WTC11 (cell line): ENCODE results near the gene ZNRF1. TPM values are rescaled to one million over a fixed set of nuclear protein-coding genes. Genes with fewer than 3 reads are reported as not detected.

Source experiments
- ATAC-seq: fragments of 200-7000 bp; cut with Tn5 transposase; 2 replicates; pipeline ENCODE4 v1.10.0; 2021; ENCODE audit warnings: mild to moderate bottlenecking, moderate library complexity
- CTCF ChIA-PET: fragments of 300-600 bp; sonication (Branson Sonifier 250); formaldehyde crosslinking; loops from one replicate; lab custom pipeline; 2021; ENCODE audit warnings: antibody characterized with exemption; lab: Charles Lee
- POLR2A ChIA-PET: fragments of 350-600 bp; sonication (Branson Sonifier 250); formaldehyde crosslinking; loops from one replicate; lab custom pipeline; 2021; ENCODE audit warnings: antibody characterized with exemption; lab: Charles Lee
- DNase-seq: peaks from one replicate; pipeline ENCODE4 v3.0.0; 2021; ENCODE audit warnings: low spot score
- H3K27ac Mint-ChIP-seq: 2 replicates; pipeline ENCODE4 v1.8.0; 2021; ENCODE audit warnings: mixed read lengths
- H3K27me3 Mint-ChIP-seq: 2 replicates; pipeline ENCODE4 v1.8.0; 2021; ENCODE audit warnings: low read depth, mild to moderate bottlenecking, moderate library complexity, mixed read lengths
- H3K36me3 Mint-ChIP-seq: 2 replicates; pipeline ENCODE4 v1.8.0; 2021; ENCODE audit warnings: mixed read lengths
- H3K4me1 Mint-ChIP-seq: 2 replicates; pipeline ENCODE4 v1.8.0; 2022; ENCODE audit warnings: mixed read lengths
- H3K4me3 Mint-ChIP-seq: 2 replicates; pipeline ENCODE4 v1.8.0; 2021; ENCODE audit warnings: mild to moderate bottlenecking, moderate library complexity, mixed read lengths
- H3K9me3 Mint-ChIP-seq: 2 replicates; pipeline ENCODE4 v1.8.0; 2021; ENCODE audit warnings: mixed read lengths
- ARID4B ChIP-seq: sonication (generic); formaldehyde crosslinking; IDR thresholded peaks from 2 replicates; pipeline ENCODE4 v1.8.0; 2023; ENCODE audit warnings: missing genetic modification reagents, mild to moderate bottlenecking, borderline replicate concordance
- CBFB ChIP-seq: sonication (generic); formaldehyde crosslinking; IDR thresholded peaks from 2 replicates; pipeline ENCODE4 v1.8.1; 2022; ENCODE audit warnings: mild to moderate bottlenecking, low read depth, missing genetic modification reagents
- E2F4 ChIP-seq: sonication (generic); formaldehyde crosslinking; IDR thresholded peaks from 2 replicates; pipeline ENCODE4 v1.8.1; 2022; ENCODE audit warnings: low read depth, mild to moderate bottlenecking, moderate library complexity, missing genetic modification reagents, borderline replicate concordance
- FOXJ3 ChIP-seq: sonication (generic); formaldehyde crosslinking; IDR thresholded peaks from 2 replicates; pipeline ENCODE4 v1.9.0; 2021; ENCODE audit warnings: missing genetic modification reagents, mild to moderate bottlenecking, borderline replicate concordance
- GTF2I ChIP-seq: fragments of 250-450 bp; sonication (Bioruptor Pico); conservative IDR thresholded peaks from 2 replicates; pipeline ENCODE4 v1.4.0; 2021; ENCODE audit warnings: mild to moderate bottlenecking
- HMGXB4 ChIP-seq: sonication (generic); formaldehyde crosslinking; IDR thresholded peaks from 2 replicates; pipeline ENCODE4 v1.8.1; 2023; ENCODE audit warnings: mild to moderate bottlenecking, moderate library complexity, missing genetic modification reagents
- IRF2 ChIP-seq: sonication (generic); formaldehyde crosslinking; IDR thresholded peaks from 2 replicates; pipeline ENCODE4 v1.8.0; 2022; ENCODE audit warnings: low read depth, missing genetic modification reagents, borderline replicate concordance
- MXD4 ChIP-seq: fragments of 250-450 bp; sonication (Bioruptor Pico); IDR thresholded peaks from 2 replicates; pipeline ENCODE4 v1.8.0; 2021; ENCODE audit warnings: mild to moderate bottlenecking, moderate library complexity, borderline replicate concordance
- MYBL2 ChIP-seq: sonication (generic); formaldehyde crosslinking; IDR thresholded peaks from 2 replicates; pipeline ENCODE4 v1.8.1; 2023; ENCODE audit warnings: mild to moderate bottlenecking, moderate library complexity, missing genetic modification reagents
- NFATC4 ChIP-seq: fragments of 250-450 bp; sonication (Bioruptor Pico); IDR thresholded peaks from 2 replicates; pipeline ENCODE4 v1.9.0; 2021; ENCODE audit warnings: mild to moderate bottlenecking
- NFYB ChIP-seq: sonication (generic); formaldehyde crosslinking; conservative IDR thresholded peaks from 2 replicates; pipeline ENCODE4 v1.8.0; 2022; ENCODE audit warnings: low read depth, missing genetic modification reagents
- NR2C2 ChIP-seq: sonication (generic); formaldehyde crosslinking; IDR thresholded peaks from 2 replicates; pipeline ENCODE4 v1.8.0; 2022; ENCODE audit warnings: mild to moderate bottlenecking, missing genetic modification reagents
- SOX15 ChIP-seq: fragments of 250-450 bp; sonication (Bioruptor Pico); IDR thresholded peaks from 2 replicates; pipeline ENCODE4 v1.9.0; 2021; ENCODE audit warnings: mild to moderate bottlenecking
- ZBTB43 ChIP-seq: sonication (generic); formaldehyde crosslinking; IDR thresholded peaks from 2 replicates; pipeline ENCODE4 v1.8.1; 2023; ENCODE audit warnings: mild to moderate bottlenecking, missing genetic modification reagents
- ZNF416 ChIP-seq: fragments of 250-450 bp; sonication (Bioruptor Pico); IDR thresholded peaks from 2 replicates; pipeline ENCODE4 v1.9.0; 2021; ENCODE audit warnings: mild to moderate bottlenecking, inconsistent platforms
- ZNF532 ChIP-seq: fragments of 250-450 bp; sonication (Bioruptor Pico); IDR thresholded peaks from 2 replicates; pipeline ENCODE4 v1.9.0; 2021; ENCODE audit warnings: mild to moderate bottlenecking, borderline replicate concordance
- ZSCAN18 ChIP-seq: fragments of 250-450 bp; sonication (Bioruptor Pico); IDR thresholded peaks from 2 replicates; pipeline ENCODE4 v2.1.2; 2022; ENCODE audit warnings: mild to moderate bottlenecking, moderate library complexity
- total RNA-seq: library from RNA; stranded (reverse); gene quantifications from 3 replicates; pipeline ENCODE4 v1.2.3, GENCODE V29; 2021

ZNRF1 gene
- total RNA-seq, 1 experiment from 2014 or later, result 47.6 TPM

GRCh38 chr16:74999609-75000480, 1.0 kb downstream of the ZNRF1 start:
- peak; percentile 41 for ATAC-seq
- peaks cover 4% of the 10 kb centered on the region; the same call in 1 of the 2 replicates for H3K36me3 Mint-ChIP-seq
- DNase-seq, result peak; percentile 78
- peaks cover 51% of the 10 kb centered on the region for H3K4me1 Mint-ChIP-seq
- 0 out of 2 replicates have a peak, but pooled peaks cover 4% of the 10 kb centered on the region for H3K9me3 Mint-ChIP-seq
- POLR2A ChIA-PET, result interaction anchor here (2.0 kb wide), 1 partner anchor 112 kb away, joined by 16 read pairs; no protein-coding TSS in a partner anchor
- peak overlapping the region; percentile 85 for H3K4me3 Mint-ChIP-seq
- peak overlapping the region; percentile 27; the same call in 1 of the 2 replicates for H3K27ac Mint-ChIP-seq
- CTCF ChIA-PET, result interaction anchor here (1.0 to 3.9 kb wide), 4 partner anchors 12 to 111 kb away, joined by 3 to 158 read pairs (median 10); no protein-coding TSS in a partner anchor
- H3K27me3 Mint-ChIP-seq, result peaks cover 5% of the 10 kb centered on the region
- TF ChIP-seq HMGXB4 (peak; percentile 55; the same call in 1 of the 2 replicates), ARID4B (CRISPR knock-in tag) (peak; percentile 38; the same call in 1 of the 2 replicates), FOXJ3 (CRISPR knock-in tag) (no peak), E2F4 (CRISPR knock-in tag) (0 out of 2 replicates have a peak, but pooled peaks have one; percentile 60), MYBL2 (CRISPR knock-in tag) (no peak), MXD4 (CRISPR knock-in tag) (no peak)

GRCh38 chr16:75000481-75001081, 1.8 kb downstream of the ZNRF1 start:
- H3K4me3 Mint-ChIP-seq, result peak overlapping the region; percentile 85
- TF ChIP-seq ZNF416 (CRISPR knock-in tag) (no peak), ZBTB43 (CRISPR knock-in tag) (no peak), IRF2 (no peak), NFYB (CRISPR knock-in tag) (no peak), ZSCAN18 (CRISPR knock-in tag) (no peak), NR2C2 (CRISPR knock-in tag) (no peak), SOX15 (CRISPR knock-in tag) (no peak), ZNF532 (CRISPR knock-in tag) (no peak), NFATC4 (no peak), CBFB (CRISPR knock-in tag) (no peak), GTF2I (CRISPR knock-in tag) (no peak)
- H3K4me1 Mint-ChIP-seq, result peaks cover 56% of the 10 kb centered on the region
- ATAC-seq, result no peak
- 0 out of 2 replicates have a peak, but pooled peaks cover 4% of the 10 kb centered on the region for H3K9me3 Mint-ChIP-seq
- peaks cover 5% of the 10 kb centered on the region for H3K27me3 Mint-ChIP-seq
- ChIA-PET CTCF (interaction anchor here (1.3 to 3.9 kb wide), 4 partner anchors 62 to 111 kb away, joined by 3 to 158 read pairs (median 8); no protein-coding TSS in a partner anchor), POLR2A (no interaction called here)
- no peak for DNase-seq
- H3K27ac Mint-ChIP-seq, result no peak overlapping the region
- peaks cover 4% of the 10 kb centered on the region; the same call in 1 of the 2 replicates for H3K36me3 Mint-ChIP-seq
